ENCODE results near the gene MAST2.

- TF ChIP-seq CTCF (conservative IDR thresholded peaks at IDR 0.05) (no peak), ZFX (IDR thresholded peaks at IDR 0.05) (no peak)
Observed at GRCh38 chr1:45820788-45821187, 17.4 kb downstream of the MAST2 start.

All from C4-2B (cell line).